A549 treated with Hydrocortisone at 1 μM for 4 hours (cell line): ENCODE measurements around the gene PRR30. TPM values are rescaled to one million over a fixed set of nuclear protein-coding genes. Genes with fewer than 3 reads are reported as not detected.

Experiments used
- total RNA-seq: library from RNA; stranded (reverse); fragments of 200-300 nt; extraction: Qiagen RNA extraction; gene quantifications from 5 replicates; pipeline ENCODE4 v1.2.3, GENCODE V29; 2022

Gene PRR30
- not detected in 5 replicates for total RNA-seq

DNA sequence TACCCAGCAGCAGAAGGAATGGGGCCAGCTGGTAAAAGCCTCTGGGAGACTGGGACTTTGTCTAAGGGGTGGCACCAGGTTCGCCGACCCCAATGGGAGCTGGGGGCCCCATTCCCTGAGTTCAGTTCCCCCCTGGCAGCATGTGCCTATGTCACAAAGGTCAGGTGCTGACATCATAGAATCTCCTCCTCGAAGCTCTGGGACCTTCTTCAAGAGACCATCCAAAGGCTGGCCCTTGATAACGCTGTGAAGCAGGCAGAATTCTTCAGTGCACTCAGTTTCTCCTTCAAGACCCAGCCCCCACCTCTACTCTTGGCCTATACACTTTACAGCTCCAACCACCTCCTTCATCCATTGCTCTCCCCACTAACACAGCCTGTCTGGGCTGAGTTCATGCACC lies at the start of gene PRR30:
Gene PRR30 (minus strand): TSS at position 101 of the 400 bp plus-strand sequence. CDS start 1,081 bp downstream, outside the sequence.

DNA sequence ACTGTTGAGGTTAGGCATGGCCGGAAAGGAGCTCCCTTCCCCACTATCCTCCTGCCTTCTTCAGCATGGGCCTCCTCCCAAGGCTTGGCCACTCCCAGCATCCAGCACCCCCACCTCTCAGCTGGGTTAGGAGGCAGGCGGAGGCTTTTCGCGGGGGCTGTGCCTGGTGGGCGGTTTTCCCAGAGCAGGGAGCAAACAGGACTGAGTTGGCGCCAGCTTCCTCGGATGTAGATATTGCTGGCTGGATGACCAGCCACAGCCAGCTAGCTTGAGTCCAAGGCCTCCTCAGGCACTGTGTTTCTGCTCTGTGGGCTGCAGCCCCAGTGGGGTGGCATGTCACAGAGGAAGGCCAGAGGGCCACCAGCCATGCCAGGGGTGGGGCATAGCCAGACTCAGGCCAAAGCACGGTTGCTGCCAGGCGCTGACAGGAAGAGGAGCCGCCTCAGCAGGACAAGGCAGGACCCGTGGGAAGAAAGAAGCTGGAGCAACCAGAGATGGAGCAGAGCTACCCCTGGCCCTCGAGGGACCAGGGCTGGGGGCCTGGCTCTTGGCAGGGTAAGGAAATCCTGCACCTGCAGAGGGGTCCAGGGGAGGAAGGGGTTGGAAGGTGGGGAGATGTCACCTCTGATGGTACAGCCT lies 9.7 kb upstream of the PRR30 start, which contains the start of gene TCF23:
Gene TCF23 (plus strand): TSS at position 204 of the 639 bp plus-strand sequence. CDS start 130 bp downstream, at position 334.

DNA sequence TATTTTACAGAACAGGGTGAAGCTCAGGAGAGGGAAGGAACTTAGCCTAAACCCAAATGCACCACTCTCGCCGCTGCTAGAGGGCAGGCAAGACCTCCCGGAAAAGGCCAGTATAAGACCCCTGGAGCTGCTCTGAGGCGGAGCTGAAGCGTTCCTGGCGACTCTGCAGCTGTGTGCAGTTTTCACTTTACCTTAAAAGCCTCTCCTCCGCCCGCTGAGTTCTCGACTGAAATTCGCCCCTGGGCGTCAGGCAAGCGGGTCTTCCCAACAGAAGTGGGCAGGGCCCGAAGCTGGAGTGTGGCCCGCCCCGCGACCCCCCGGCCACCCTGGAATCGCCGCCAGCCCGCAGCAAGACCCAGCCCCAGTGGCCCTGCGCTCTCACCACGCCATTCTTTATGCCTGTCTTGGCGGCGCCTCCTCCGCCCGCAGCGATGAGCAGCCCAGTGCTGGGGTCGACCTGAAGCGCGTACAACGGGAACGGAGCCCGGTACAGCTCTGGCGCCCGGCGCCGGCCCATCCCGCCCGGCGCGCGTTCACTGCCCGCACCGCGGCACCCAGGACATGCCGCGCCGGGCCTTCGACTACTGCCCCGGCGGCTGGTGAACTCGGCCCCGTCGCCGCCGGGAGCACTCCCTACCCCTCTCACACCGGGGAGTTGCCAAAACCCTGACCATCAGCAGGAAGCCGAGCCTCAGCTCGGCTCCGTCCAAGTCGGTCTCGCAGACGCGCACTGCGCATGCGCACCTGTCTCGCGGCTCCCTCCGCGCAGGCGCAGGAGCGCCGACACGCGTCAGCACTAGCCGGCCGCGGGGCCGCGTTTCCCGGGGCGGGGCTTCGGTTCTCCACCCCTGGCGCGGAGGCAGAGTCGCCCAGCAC lies 5.1 kb downstream of the PRR30 start, which contains the start of gene PREB:
Gene PREB (minus strand): TSS at position 732 of the 876 bp plus-strand sequence. CDS start 215 bp downstream, at position 517.

DNA sequence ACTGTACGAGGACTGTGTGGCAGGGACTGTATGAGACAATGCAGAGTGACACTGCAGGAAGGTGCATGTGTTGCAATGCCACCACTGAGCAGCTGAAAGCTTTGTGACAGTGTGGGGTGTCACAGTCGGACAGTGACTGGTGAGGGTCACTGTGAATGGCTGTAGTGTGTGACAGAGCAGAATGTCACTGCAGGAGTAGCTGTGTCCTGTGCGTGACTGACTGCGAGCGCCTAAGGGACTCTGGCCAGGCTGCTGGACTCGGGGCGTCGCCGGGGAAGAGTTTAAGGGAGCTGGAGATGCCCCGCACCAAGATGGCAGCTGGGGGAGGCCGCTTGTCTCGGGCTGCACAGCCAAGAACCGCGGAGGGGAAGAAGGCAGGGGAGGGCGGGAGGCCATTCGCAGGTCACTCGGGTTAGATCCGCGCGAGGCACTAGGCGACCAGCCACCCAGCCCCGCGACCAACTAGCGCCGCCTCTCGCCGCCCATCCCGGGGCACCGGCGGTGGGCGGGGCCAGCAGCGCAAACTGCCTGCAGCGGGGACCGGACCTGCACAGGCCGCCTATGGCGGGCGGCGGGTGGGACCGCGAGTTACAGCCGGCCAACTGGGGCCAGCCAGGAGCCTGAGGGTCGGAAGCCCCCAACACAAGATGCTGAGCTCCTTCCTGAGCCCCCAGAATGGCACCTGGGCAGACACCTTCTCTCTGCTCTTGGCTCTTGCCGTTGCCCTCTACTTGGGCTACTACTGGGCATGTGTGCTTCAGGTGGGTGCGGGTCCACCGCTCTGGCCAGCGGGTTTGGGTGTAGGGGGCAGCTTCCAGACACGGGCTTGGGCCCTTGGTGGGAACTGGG lies 15.7 kb downstream of the PRR30 start, which contains the start of gene ABHD1:
Gene ABHD1 (plus strand): TSS at position 514 of the 849 bp plus-strand sequence. CDS start 134 bp downstream, at position 648.

DNA sequence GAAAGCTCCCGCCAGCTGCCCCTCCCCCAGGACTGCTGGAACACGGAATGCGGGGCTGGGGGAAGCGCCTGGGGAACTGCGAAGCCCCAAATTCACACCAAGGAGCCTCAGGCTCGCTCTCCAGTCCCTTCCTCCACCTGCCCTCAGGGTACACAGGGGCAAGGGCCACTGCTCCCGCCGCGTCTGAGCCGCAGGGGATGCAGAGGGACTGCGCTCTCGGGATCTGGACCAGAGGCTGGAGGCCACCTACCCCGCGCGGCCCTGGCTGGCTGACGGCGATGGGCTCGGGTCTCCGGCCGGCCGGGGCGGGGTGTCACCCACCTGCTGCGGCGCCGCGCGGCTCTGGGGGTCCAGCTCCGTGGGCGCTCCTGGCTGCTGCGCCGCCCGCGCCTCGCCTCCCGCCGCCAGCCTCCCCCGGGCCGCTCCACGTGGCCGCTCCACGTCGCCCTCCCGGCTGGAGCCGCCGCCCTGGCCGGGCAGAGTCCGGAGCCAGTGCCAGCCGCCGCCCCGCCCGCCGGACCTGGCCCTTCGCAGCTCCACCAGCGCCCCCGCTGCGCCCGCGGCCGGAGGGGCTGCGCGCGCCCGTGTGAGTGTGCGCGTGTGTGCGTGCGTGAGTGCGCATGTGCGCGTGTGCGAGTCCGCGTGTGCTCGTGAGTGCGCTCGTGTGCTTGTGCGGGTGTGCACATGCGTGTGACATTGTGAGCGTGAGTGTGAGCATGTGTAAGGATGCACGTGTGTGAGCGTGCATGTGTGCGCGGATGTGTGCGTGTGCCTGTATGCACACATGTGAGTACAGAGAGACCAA lies 20.5 kb downstream of the PRR30 start, which contains the start of gene CGREF1:
Gene CGREF1 (minus strand): TSS at position 604 of the 805 bp plus-strand sequence. CDS start 14,762 bp downstream, outside the sequence.

Other genes starting within 250 kb of the PRR30 start
- gene MAPRE3, start 168.8 kb downstream of the PRR30 start, total RNA-seq: 9.6 to 11.9 TPM (median 11.1 TPM) in 5 replicates
- gene TMEM214, start 106.4 kb downstream of the PRR30 start, total RNA-seq: 59.1 to 67.4 TPM (median 64.7 TPM) in 5 replicates
- gene AGBL5, start 87.7 kb downstream of the PRR30 start, total RNA-seq: 27.9 to 33.4 TPM (median 30.3 TPM) in 5 replicates
- gene OST4, start 67.8 kb downstream of the PRR30 start, total RNA-seq: 505 to 575 TPM (median 551 TPM) in 5 replicates
- 0.32 to 0.55 TPM (median 0.48 TPM) in 5 replicates for gene EMILIN1, start 60.8 kb downstream of the PRR30 start, total RNA-seq
- gene KHK, start 52.6 kb downstream of the PRR30 start, total RNA-seq: 8.7 to 10.9 TPM (median 9.3 TPM) in 5 replicates
- gene CGREF1, start 20.3 kb downstream of the PRR30 start, total RNA-seq: 6.9 to 8.5 TPM (median 7.6 TPM) in 5 replicates
- 0.82 to 2.0 TPM (median 1.4 TPM) in 5 replicates for gene ABHD1, start 15.6 kb downstream of the PRR30 start, total RNA-seq
- gene PREB, start 4.8 kb downstream of the PRR30 start, total RNA-seq: 50.1 to 64.2 TPM (median 56.2 TPM) in 5 replicates
- not detected in 5 replicates for gene TCF23, start 9.6 kb upstream of the PRR30 start, total RNA-seq
- gene ATRAID, start 72.6 kb upstream of the PRR30 start, total RNA-seq: 207 to 223 TPM (median 220 TPM) in 5 replicates
- gene SLC5A6, start 72.9 kb upstream of the PRR30 start, total RNA-seq: 57.7 to 83.7 TPM (median 65.2 TPM) in 5 replicates
- 56.9 to 63.5 TPM (median 59.3 TPM) in 5 replicates for gene CAD, start 78.0 kb upstream of the PRR30 start, total RNA-seq
- 2.8 to 3.6 TPM (median 3.2 TPM) in 5 replicates for gene SLC30A3, start 123.6 kb upstream of the PRR30 start, total RNA-seq
- not detected in 5 replicates for gene DNAJC5G, start 136.0 kb upstream of the PRR30 start, total RNA-seq
- gene TRIM54, start 143.0 kb upstream of the PRR30 start, total RNA-seq: 0.81 to 1.1 TPM (median 0.88 TPM) in 5 replicates
- 0.61 to 2.6 TPM (median 1.7 TPM) in 5 replicates for gene UCN, start 169.0 kb upstream of the PRR30 start, total RNA-seq
- gene MPV17, start 183.7 kb upstream of the PRR30 start, total RNA-seq: 76.0 to 95.4 TPM (median 85.5 TPM) in 5 replicates
- 55.6 to 63.4 TPM (median 59.3 TPM) in 5 replicates for gene GTF3C2, start 217.4 kb upstream of the PRR30 start, total RNA-seq
- 54.9 to 59.4 TPM (median 55.5 TPM) in 5 replicates for gene EIF2B4, start 230.9 kb upstream of the PRR30 start, total RNA-seq
- gene SNX17, start 231.2 kb upstream of the PRR30 start, total RNA-seq: 141 to 146 TPM (median 144 TPM) in 5 replicates
- 12.9 to 14.5 TPM (median 13.6 TPM) in 5 replicates for gene ZNF513, start 241.3 kb upstream of the PRR30 start, total RNA-seq